Measurements from ENCODE around the gene ILF2.

GRCh38 chr1:153688276-153688675 lies 17.5 kb upstream of the ILF2 start:
- TF ChIP-seq PBX3 (CRISPR knock-in tag; IDR thresholded peaks at IDR 0.05) (no peak), ZNF530 (tag by site-specific recombination; IDR thresholded peaks at IDR 0.05; ENCODE audit: low read depth) (no peak), SCRT1 (tag by site-specific recombination; IDR thresholded peaks at IDR 0.05; ENCODE audit: borderline replicate concordance) (no peak), ZNF529 (tag by site-specific recombination; IDR thresholded peaks at IDR 0.05; ENCODE audit: insufficient replicate concordance) (no peak), ZNF140 (tag by site-specific recombination; IDR thresholded peaks at IDR 0.05) (no peak), CTCF (tag by site-specific recombination; IDR thresholded peaks at IDR 0.05) (no peak)
